ENCODE measurements around the gene MTA1.

DNA sequence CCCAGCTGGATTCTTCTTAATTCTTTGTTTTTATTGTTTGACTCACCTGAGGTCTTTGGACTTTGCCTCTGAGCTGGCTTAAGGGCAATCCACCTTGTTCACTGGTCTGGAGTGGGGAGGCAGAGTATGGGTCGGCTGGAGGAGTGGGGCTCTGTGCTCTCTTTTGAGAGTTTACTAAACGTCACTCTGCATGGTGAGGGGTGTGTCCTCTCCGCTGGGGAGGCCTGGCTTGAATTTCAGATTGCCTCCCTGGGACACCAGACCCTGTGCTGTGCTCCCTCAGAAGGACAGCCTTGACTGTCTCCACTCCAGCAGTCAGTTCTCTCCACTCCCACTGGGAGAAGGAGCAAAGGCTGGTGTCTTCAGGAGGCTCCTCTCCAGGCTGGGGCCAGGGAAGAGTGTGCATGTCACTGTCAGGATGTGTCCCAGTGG, 1.9 kb upstream of the MTA1 start:
- TF ChIP-seq POLR2A (IDR thresholded peaks at IDR 0.05; ENCODE audit: low read depth, low read length): no peak
- no peak for TF ChIP-seq POLR2AphosphoS5 (IDR thresholded peaks at IDR 0.05; ENCODE audit: low read depth, low read length)
